ENCODE measurements around the gene IGF2BP2. TPM values are rescaled to one million over a fixed set of nuclear protein-coding genes. Genes with fewer than 3 reads are reported as not detected.

Gene IGF2BP2
- total RNA-seq, 1 donor from 2014 or later = 26.7 TPM

DNA sequence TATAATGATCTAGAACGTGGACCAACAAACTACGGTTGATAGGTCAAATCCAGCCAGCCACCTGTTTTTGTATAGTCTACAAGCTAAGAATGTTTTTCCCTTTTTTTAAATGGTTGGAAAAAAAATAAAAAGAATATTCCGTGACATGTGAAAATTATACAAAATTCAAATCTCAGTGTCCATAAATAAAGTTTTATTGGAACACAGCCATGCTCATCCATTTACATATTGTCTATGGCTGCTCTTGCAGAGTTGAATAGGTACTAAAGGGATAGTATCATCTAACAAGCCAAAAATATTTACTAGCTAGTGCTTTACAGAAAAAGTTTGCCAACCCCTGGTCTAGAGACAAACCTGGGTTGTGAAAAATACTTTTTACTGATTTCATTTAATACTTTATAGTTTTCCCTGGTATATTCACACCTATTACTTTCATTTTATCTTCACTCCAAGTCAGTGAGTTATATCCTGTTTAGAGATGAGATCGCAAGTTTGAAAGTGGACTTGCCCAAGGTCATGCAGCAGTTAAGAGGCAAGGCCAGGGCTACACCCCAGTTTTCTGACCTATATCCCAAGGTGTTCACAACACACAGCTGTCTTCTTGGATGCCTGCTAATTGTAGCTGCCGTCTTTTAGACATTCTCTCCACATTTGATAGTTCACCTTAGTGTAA, 58.4 kb downstream of the IGF2BP2 start:
- DNase-seq (ENCODE audit: low spot score) = no peak

GRCh38 chr3:185764980-185765370, 59.9 kb downstream of the IGF2BP2 start:
- no peak for DNase-seq (ENCODE audit: low spot score)

GRCh38 chr3:185764163-185764979, 60.5 kb downstream of the IGF2BP2 start:
- DNase-seq (ENCODE audit: low spot score) = no peak

DNA sequence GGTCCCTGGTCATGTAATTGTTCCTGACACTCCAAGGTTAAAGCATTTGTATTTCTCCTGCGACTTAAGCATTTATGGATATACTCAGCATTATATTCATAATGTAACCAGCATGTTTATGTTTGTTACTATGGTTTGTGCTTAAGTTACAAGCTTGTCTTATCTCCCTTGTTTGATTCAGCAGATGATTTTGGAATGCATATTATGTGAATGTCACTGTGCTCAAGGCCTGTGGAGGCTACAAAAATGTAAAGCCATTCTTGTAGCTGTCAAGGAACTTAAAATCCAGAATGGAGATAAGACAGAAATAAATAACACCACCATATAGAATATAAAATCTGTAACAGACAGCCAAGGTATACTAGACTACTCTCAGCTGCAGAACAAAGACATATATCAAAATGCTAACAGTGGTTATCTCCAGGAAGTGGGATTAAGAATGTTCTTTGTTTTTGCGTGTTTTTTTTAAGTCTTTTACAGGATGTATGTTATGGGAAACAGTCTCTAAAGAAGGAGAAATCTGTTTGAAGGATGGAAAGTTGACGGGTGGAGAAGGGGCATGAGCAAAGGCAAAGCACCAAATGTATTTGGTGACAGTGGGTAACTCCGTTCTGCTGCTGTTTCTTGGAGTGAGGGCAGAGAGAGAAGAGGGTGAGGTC, 61.4 kb downstream of the IGF2BP2 start:
- no peak for DNase-seq (ENCODE audit: low spot score)

DNA sequence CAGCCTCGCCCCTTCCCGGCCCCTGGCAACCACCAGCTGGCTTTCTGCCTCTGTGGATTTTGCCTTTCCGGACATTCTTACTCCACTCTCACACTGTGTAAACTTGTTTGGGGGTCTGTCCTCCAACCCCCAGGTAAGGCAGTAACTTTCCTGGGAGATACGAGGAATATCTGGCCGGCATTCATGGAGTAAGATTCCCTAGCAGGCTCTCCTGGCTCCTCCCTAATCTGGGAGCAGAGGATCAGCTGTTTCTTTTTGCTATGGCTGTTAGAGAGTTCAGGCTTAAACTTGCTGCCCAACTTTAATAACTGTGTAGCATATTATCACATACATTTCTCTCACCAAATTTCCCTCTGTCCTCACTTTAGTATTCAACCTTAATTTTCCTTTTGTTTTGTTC, 64.3 kb downstream of the IGF2BP2 start:
- DNase-seq (ENCODE audit: low spot score) = no peak

GRCh38 chr3:185760088-185760487, 64.8 kb downstream of the IGF2BP2 start:
- no peak for DNase-seq (ENCODE audit: low spot score)

DNA sequence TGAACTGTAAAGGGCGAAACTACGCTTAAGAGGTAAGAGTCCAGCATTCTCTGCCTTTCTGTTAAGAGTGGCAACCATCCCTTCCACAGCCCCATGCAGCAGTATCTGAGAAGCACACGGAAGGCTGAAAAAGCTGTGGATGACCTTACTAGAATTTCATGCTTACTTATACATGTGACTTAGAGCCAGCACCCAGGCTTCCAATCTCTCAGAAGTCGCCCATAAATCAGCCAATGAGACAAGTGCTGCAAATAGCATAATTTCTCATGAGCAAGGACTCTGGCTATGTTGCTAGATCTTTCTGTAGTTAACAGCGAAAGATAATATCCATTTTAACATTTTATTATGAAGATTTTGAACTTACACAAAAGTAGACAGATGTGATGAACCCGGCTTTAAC, 65.3 kb downstream of the IGF2BP2 start:
- no peak for DNase-seq (ENCODE audit: low spot score)

DNA sequence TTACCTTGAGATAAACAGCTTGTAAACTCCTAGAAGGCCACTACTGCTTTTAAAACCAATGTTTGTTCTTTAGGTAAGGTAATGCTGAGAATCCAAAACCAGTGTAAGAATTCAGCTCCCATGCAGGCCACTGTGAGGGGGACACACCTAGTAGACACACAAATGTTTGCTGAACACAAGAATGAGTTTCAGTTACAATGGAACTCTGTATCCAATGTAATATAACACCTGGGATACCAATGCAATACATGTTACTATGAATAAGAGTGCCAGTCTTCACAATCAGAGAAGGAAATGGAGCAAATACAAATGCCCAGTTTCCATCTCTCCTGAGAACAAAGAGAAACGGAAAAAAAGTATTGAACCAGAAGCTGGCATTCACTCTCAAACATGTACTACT, 65.9 kb downstream of the IGF2BP2 start:
- no peak for DNase-seq (ENCODE audit: low spot score)

DNA sequence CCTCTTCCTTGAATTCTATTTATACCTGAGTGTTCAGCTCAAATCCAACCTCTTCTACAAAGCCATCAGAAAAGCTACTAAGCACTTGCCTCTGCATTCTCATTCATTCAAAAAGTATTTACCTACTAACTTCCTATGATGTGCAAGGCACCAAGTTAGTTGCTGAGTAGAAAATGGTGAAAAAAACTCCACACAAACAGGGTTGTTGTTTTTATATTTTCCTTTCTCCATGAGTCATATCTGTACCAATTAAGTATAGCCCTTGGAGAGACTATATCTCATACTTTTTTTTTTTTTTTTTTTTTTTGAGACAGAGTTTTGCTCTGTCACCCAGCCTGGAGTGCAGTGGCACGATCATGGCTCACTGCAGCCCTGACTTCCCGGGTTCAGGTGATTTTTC, 67.7 kb downstream of the IGF2BP2 start:
- DNase-seq (ENCODE audit: low spot score) = no peak

- DNase-seq (ENCODE audit: low spot score) = no peak
These were observed 68.4 kb downstream of the IGF2BP2 start for GRCh38 chr3:185756477-185756876.

DNA sequence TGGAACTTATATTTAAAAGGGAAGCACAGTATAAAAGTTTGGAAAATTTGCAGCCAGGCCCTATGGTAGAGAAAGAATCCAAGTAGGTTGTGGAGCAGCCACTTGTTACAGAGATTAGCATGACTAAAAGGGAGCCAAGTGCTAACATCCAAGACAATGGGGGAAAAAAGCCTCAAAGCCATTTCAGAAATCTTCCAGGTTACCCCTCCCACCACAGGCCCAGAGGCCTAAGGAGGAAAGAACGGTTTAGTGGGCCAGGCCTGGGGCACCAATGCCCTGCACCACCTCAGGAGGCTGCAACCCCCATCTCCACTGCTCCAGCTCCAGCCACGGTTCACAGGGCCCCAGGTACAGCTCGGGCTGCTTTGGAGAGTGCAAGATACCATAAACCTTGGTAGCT, 69.9 kb downstream of the IGF2BP2 start:
- no peak for DNase-seq (ENCODE audit: low spot score)

DNA sequence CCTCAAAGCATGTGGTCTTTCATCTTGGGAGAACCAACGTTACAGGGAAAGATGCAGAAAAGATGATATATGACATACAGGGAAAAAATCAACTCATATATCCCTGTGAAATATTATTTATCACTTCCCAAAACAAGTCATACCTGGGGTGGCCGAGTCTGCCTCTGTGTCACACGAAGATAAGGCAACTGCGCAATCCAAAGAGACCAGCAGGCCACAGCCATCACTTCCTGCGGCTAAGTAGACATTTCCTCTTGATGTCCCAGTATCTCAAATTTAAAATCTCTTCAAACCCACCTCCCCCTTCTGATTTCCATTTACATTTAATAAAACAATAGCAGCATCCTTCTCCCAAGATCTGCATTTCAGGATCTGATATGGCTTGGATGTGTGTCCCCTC, 71.5 kb downstream of the IGF2BP2 start:
- DNase-seq (ENCODE audit: low spot score) = no peak

GRCh38 chr3:185750702-185751101, 74.1 kb downstream of the IGF2BP2 start:
- no peak for DNase-seq (ENCODE audit: low spot score)

- DNase-seq (ENCODE audit: low spot score) = no peak
These were observed 74.8 kb downstream of the IGF2BP2 start for GRCh38 chr3:185750015-185750414.

- DNase-seq (ENCODE audit: low spot score) = no peak
These were observed 78.4 kb downstream of the IGF2BP2 start for GRCh38 chr3:185746470-185746869.

DNA sequence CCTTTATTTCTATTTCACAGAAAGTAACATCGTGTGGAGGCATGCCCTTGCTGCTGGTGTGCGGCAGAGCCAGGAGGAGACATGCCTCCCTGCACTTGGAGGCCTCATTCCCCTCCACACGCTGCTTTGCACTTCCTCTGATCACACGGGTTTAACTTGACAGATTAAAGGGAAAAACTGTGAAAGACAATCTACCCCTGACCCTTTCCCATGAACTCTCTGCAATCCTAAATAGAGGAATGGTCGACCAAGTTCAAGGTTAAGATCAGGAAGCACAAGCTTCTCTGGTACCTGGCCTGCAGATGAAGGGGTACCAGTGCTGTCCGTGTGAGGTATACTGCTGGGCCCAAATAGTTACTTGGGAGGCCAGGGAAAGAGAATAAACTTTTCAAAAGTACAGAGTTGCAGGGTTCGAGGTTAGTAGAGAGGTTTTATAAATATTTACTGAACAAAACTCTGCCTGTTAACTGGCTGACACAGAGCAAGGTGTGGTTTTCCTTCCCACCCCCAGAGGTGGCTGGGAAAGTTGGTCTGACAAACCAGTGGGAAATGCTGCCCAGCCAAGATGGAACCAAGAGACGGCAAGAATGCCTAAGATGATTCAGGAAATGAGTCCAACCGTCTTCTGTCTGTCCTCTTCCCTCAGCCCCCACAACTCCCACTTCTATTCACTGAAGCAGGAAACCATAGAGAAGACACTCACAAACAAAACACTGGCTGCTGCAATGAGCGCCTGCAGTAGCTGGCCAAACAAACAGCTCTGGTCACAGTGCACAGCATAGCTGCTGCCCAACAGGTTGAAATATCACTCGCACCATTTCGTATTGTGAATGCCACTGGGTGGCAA, 79.6 kb downstream of the IGF2BP2 start:
- DNase-seq (ENCODE audit: low spot score) = no peak

DNA sequence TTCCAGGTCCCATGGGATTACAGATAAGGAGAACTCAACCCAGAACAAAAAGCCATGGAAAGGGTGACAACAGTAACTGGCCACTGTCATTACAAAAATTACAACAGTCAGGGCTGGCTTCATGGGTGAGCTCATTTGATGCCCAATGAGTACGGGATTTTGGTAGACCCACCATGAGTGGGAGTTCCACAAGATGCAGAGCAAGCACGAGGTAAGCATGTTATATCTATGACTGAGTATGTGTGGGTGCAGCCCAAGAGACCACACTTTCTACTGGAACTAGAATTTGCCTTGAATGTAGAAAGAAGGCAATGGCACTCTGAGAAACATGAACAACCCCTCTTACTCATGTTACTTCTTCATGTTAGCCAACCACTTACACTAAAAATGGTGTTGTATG, 83.3 kb downstream of the IGF2BP2 start:
- DNase-seq (ENCODE audit: low spot score) = no peak

DNA sequence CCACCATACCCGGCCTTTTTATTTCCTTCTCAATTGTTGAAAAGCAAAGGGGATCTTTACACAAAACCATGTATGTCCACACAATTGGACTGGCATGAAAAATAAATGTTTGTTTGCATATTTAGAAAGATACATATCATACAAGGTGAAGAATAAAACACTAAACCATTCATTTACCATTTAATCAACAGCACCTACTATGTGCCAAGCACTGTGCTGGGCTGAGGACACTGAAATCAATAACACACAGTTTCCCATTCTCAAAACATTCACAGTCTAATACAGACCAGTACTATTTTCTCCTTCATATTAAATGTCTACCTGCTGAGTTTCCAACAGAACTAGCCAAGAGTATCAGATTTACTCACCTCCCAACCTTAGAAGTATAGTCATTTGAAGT, 84.7 kb downstream of the IGF2BP2 start:
- DNase-seq (ENCODE audit: low spot score) = no peak

- DNase-seq (ENCODE audit: low spot score) = no peak
These were observed 85.6 kb downstream of the IGF2BP2 start for GRCh38 chr3:185739264-185739701.

DNA sequence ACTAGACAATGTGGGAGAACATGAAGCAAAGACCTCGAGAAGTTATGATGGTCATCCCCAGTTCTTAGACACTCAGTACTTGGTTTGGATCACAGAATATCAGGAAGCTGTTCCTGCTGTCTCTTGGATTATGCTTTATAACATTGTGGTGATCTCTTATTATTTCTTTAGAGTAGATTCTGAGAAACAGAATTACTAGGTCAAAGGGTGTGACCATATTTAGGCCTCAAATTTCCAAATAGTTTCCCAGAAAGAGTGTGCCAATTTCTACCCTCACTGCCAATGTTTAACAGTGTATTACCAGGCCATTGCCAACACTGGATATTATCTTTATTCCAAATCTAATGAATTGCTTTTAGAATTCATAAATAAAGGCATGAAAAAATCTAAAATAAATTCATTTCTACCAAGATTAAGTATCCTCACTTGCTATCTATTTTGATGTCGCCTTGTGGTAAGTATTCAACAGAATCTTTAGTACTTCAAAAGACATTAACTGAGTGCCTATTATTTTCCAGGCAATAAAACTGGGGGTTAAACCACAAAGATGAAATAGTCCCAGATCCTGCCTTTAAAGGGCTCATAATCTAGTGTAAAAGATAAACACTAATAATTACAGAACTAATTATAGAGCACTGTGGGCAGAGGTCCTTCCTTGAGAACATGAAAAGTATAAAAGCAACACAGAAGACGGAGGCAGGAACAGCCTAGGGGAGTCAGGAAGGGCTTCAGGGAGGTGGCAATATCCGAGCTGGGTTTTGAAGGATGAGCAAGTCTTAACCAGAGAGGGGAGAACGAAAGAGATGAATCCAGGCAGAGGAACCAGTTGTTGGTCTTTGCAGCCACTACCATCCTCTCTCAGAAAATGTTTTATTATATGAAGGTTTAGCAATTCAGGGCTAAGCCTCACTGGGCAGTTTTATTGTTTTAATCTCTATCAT, 86.8 kb downstream of the IGF2BP2 start:
- no peak for DNase-seq (ENCODE audit: low spot score)

DNA sequence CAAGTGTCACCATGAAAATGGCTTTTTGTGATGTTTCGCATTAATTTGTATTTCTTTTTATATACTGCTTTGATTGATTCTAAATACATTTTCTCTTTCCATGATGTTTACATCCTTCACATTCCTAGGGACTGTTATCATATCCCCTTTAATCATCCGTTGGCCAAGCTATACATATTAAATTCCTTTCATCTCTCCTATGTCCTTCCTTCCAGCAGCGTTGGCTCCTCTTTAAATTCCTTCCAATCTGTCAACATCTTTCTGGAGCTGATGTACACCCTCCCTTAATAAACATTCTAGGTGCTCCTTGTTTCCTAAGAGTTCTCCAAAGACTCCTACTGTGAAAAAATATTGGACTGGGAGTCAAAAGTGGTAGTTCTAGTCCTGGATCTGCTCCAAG, 87.8 kb downstream of the IGF2BP2 start:
- DNase-seq (ENCODE audit: low spot score) = no peak
